ENCODE results near the gene COL25A1. TPM values are rescaled to one million over a fixed set of nuclear protein-coding genes. Genes with fewer than 3 reads are reported as not detected.

Gene COL25A1
- total RNA-seq, 2 donors from 2014 or later: 0.29 TPM; not detected in 1

GRCh38 chr4:109123951-109124350 is 178.5 kb downstream of the COL25A1 start:
- no peak for TF ChIP-seq CTCF (IDR thresholded peaks at IDR 0.05)
- no peaks in the 10 kb centered on the region for H3K27me3 ChIP-seq
- H3K4me3 ChIP-seq: no peak overlapping the region
- intact Hi-C loops (cut with DNase I): no loop called here
- no peak overlapping the region for H3K27ac ChIP-seq
- H3K36me3 ChIP-seq: no peaks in the 10 kb centered on the region
- DNase-seq: no peak
- no peaks in the 10 kb centered on the region for H3K9me3 ChIP-seq
- no peak overlapping the region for H3K9ac ChIP-seq (ENCODE audit: low read depth in 2 of 2, low read length in 2 of 2)
- no peaks in the 10 kb centered on the region for H3K4me1 ChIP-seq

GRCh38 chr4:109121561-109121960 is 180.9 kb downstream of the COL25A1 start:
- intact Hi-C loops (cut with DNase I): no loop called here
- no peak for TF ChIP-seq CTCF (IDR thresholded peaks at IDR 0.05)
- H3K9ac ChIP-seq (ENCODE audit: low read depth in 2 of 2, low read length in 2 of 2): no peak overlapping the region
- H3K27ac ChIP-seq: no peak overlapping the region
- no peaks in the 10 kb centered on the region for H3K36me3 ChIP-seq
- DNase-seq: no peak
- H3K4me3 ChIP-seq: no peak overlapping the region
- H3K27me3 ChIP-seq: no peaks in the 10 kb centered on the region
- H3K4me1 ChIP-seq: no peaks in the 10 kb centered on the region
- H3K9me3 ChIP-seq: no peaks in the 10 kb centered on the region

DNA sequence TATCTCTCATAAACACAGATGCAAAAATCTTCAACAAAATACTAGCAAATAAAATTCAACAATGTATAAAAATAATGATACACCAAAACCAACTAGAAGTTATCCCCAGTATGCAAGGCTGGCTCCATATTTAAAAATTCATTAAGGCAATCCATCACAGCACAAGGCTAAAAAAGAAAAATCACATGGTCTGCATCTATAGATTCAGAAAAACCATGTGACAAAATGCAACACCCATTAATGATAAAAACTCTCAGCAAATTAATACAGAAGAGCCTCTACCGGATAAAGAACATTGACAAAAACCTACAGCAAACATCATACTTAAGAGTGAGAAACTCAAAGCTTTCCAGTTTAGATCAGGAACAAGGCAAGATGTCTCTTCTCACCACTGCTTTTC is 182.6 kb downstream of the COL25A1 start:
- DNase-seq: no peak
- no peaks in the 10 kb centered on the region for H3K27me3 ChIP-seq
- no peaks in the 10 kb centered on the region for H3K36me3 ChIP-seq
- no peaks in the 10 kb centered on the region for H3K9me3 ChIP-seq
- no peaks in the 10 kb centered on the region for H3K4me1 ChIP-seq
- no peak overlapping the region for H3K9ac ChIP-seq (ENCODE audit: low read depth in 2 of 2, low read length in 2 of 2)
- no peak overlapping the region for H3K4me3 ChIP-seq
- TF ChIP-seq CTCF (IDR thresholded peaks at IDR 0.05): no peak
- intact Hi-C loops (cut with DNase I): no loop called here
- H3K27ac ChIP-seq: no peak overlapping the region

DNA sequence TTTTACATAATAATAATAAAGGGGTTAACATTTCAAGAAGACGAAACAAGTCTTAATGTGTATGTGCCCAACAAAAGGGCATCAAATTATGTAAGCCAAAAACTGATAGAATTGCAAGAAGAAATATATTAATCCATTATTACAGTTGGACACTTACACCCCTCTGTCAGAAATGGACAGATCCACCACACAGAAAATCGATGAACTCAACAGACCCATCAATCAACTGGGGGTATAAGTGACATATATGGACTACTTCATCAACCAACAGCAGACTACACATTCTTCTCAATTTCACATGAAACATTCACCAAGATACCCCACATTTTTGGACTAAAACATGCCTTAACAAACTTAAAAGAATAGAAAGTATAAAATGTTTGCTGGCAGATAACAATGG is 183.8 kb downstream of the COL25A1 start:
- DNase-seq: no peak
- Histone ChIP-seq H3K4me3 (no peak overlapping the region), H3K27ac (no peak overlapping the region), H3K36me3 (no peaks in the 10 kb centered on the region), H3K27me3 (no peaks in the 10 kb centered on the region), H3K4me1 (no peaks in the 10 kb centered on the region), H3K9me3 (no peaks in the 10 kb centered on the region), H3K9ac (ENCODE audit: low read depth in 2 of 2, low read length in 2 of 2) (no peak overlapping the region)
- intact Hi-C loops (cut with DNase I): no loop called here
- TF ChIP-seq CTCF (IDR thresholded peaks at IDR 0.05): no peak

- DNase-seq: no peak
- H3K9ac ChIP-seq (ENCODE audit: low read depth in 2 of 2, low read length in 2 of 2): no peak overlapping the region
- no peak overlapping the region for H3K27ac ChIP-seq
- H3K36me3 ChIP-seq: no peaks in the 10 kb centered on the region
- H3K4me3 ChIP-seq: no peak overlapping the region
- no peaks in the 10 kb centered on the region for H3K27me3 ChIP-seq
- no peaks in the 10 kb centered on the region for H3K9me3 ChIP-seq
- no peaks in the 10 kb centered on the region for H3K4me1 ChIP-seq
- intact Hi-C loops (cut with DNase I): no loop called here
- TF ChIP-seq CTCF (IDR thresholded peaks at IDR 0.05): no peak
Observed at GRCh38 chr4:109114501-109114900, 188.0 kb downstream of the COL25A1 start.

DNA sequence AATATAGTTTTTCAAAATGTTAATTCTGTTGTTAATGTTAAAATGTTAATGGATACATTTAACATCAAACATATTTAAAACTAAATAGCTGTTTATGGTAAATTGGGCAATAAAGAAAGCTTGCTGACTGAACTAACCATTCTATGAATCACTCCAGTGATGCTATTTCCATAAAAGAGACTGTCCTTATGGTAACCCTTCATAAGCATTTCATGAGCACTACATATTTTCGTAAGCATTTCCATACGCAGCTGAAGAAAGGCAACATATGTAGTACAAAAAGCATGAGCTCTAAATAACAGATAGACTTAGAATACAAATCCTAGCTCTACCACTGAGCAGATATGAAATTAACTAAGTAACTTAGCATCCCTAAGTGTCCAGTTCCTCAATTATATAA is 188.9 kb downstream of the COL25A1 start:
- Histone ChIP-seq H3K4me1 (no peaks in the 10 kb centered on the region), H3K9ac (ENCODE audit: low read depth in 2 of 2, low read length in 2 of 2) (no peak overlapping the region), H3K9me3 (no peaks in the 10 kb centered on the region), H3K27ac (no peak overlapping the region), H3K27me3 (no peaks in the 10 kb centered on the region), H3K4me3 (no peak overlapping the region), H3K36me3 (no peaks in the 10 kb centered on the region)
- intact Hi-C loops (cut with DNase I): no loop called here
- TF ChIP-seq CTCF (IDR thresholded peaks at IDR 0.05): no peak
- no peak for DNase-seq
